HG03039 (cell line): Measurements from ENCODE around the gene CLTRN.
"Not testable (repeated sequence)": the region's sequence is repeated elsewhere in the genome, so short reads cannot be mapped to it uniquely, and the experiment has no call there.

Experiments
- ATAC-seq: cut with Tn5 transposase; IDR thresholded peaks from one replicate; pipeline ENCODE4 v1.9.1; 2021; ENCODE audit warnings: mild to moderate bottlenecking, moderate library complexity; ENCODE audit not compliant: unreplicated experiment

The CLTRN gene

GRCh38 chrX:15653961-15654360, 10.6 kb downstream of the CLTRN start:
- ATAC-seq, result no peak

- not testable (repeated sequence) for ATAC-seq
These were observed 17.1 kb downstream of the CLTRN start for GRCh38 chrX:15647510-15647909.

- ATAC-seq, result no peak
These were observed 18.1 kb downstream of the CLTRN start for GRCh38 chrX:15646543-15646942.

GRCh38 chrX:15646031-15646430, 18.6 kb downstream of the CLTRN start:
- ATAC-seq, result no peak

- ATAC-seq, result no peak
These were observed 19.3 kb downstream of the CLTRN start for GRCh38 chrX:15645266-15645665.

- no peak for ATAC-seq
These were observed 20.1 kb downstream of the CLTRN start for GRCh38 chrX:15644560-15644872.

GRCh38 chrX:15643786-15644559, 20.6 kb downstream of the CLTRN start:
- ATAC-seq, result no peak

GRCh38 chrX:15631637-15632036, 33.0 kb downstream of the CLTRN start:
- no peak for ATAC-seq

- ATAC-seq, result no peak
These were observed 41.6 kb downstream of the CLTRN start for GRCh38 chrX:15623054-15623453.

- no peak for ATAC-seq
These were observed 45.4 kb downstream of the CLTRN start for GRCh38 chrX:15619053-15619755.

- ATAC-seq, result no peak
These were observed 47.5 kb downstream of the CLTRN start for GRCh38 chrX:15617111-15617510.

- ATAC-seq, result no peak
These were observed 48.1 kb downstream of the CLTRN start for GRCh38 chrX:15616531-15616930.

GRCh38 chrX:15607067-15607466, 57.5 kb downstream of the CLTRN start:
- no peak for ATAC-seq

GRCh38 chrX:15606136-15606535, 58.5 kb downstream of the CLTRN start:
- ATAC-seq, result no peak

GRCh38 chrX:15605226-15605625, 59.4 kb downstream of the CLTRN start:
- ATAC-seq, result no peak

- no peak for ATAC-seq
These were observed 61.8 kb downstream of the CLTRN start for GRCh38 chrX:15602761-15603160.

GRCh38 chrX:15601932-15602331, 62.7 kb downstream of the CLTRN start:
- ATAC-seq, result no peak

GRCh38 chrX:15600745-15601144, 63.9 kb downstream of the CLTRN start, which contains the start of gene ACE2:
Gene ACE2 (minus strand): TSS chrX:15600960. CDS start chrX:15600911, 49 bp downstream.
- no peak for ATAC-seq

- no peak for ATAC-seq
These were observed 64.6 kb downstream of the CLTRN start for GRCh38 chrX:15600049-15600448.

- ATAC-seq, result no peak
These were observed 65.1 kb downstream of the CLTRN start for GRCh38 chrX:15599461-15599860.

- no peak for ATAC-seq
These were observed 66.6 kb downstream of the CLTRN start for GRCh38 chrX:15598026-15598425.

- no peak for ATAC-seq
These were observed 70.2 kb downstream of the CLTRN start for GRCh38 chrX:15594371-15594770.
